OCI-LY3 (cell line): ENCODE results near the gene GAS2.

Experiments
- H2AFZ ChIP-seq: fragments of 200-600, 300-600 bp; shearing (Covaris generic); 2 replicates; pipeline ENCODE4 v1.6.0; 2014; ENCODE audit warnings: antibody characterized with exemption, low read depth, low read length
- H3K27ac ChIP-seq: fragments of 200-600, 300-600 bp; sonication (generic); 2 replicates; pipeline ENCODE4 v1.5.1; 2014; ENCODE audit warnings: mild to moderate bottlenecking, low read length, moderate library complexity, mixed read lengths
- H3K27me3 ChIP-seq: fragments of 200-600, 300-600 bp; sonication (generic); 2 replicates; pipeline ENCODE4 v1.6.1; 2014; ENCODE audit warnings: low read depth, low read length, mixed read lengths
- H3K36me3 ChIP-seq: fragments of 200-600, 300-600 bp; sonication (generic); replicated peaks from 2 replicates; pipeline ENCODE3; 2014; ENCODE audit warnings: low read depth, low read length, mixed read lengths
- H3K4me1 ChIP-seq: fragments of 300-600, 200-600 bp; sonication (generic); 2 replicates; pipeline ENCODE4 v1.6.1; 2014; ENCODE audit warnings: low read length, mixed read lengths
- H3K4me2 ChIP-seq: fragments of 200-600, 300-600 bp; sonication (generic); 2 replicates; pipeline ENCODE4 v1.6.1; 2014; ENCODE audit warnings: low read length, mixed read lengths
- H3K4me3 ChIP-seq: fragments of 300-600, 200-600 bp; sonication (generic); 2 replicates; pipeline ENCODE4 v1.5.1; 2014; ENCODE audit warnings: antibody characterized with exemption, mild to moderate bottlenecking, low read length, moderate library complexity
- H3K79me2 ChIP-seq: fragments of 300-600, 200-600 bp; shearing (Covaris generic); 2 replicates; pipeline ENCODE4 v1.6.1; 2014; ENCODE audit warnings: mild to moderate bottlenecking, low read length, mixed read lengths
- H3K9ac ChIP-seq: fragments of 300-600, 200-600 bp; shearing (Covaris generic); 2 replicates; pipeline ENCODE4 v1.6.0; 2014; ENCODE audit warnings: mild to moderate bottlenecking, low read length, moderate library complexity
- H3K9me3 ChIP-seq: fragments of 200-600, 300-600 bp; shearing (Covaris generic); 2 replicates; pipeline ENCODE4 v1.6.1; 2014; ENCODE audit warnings: low read length, mixed read lengths; ENCODE audit not compliant: insufficient read depth
- H4K20me1 ChIP-seq: fragments of 200-600, 300-600 bp; sonication (generic); 2 replicates; pipeline ENCODE4 v1.6.1; 2016; ENCODE audit warnings: low read length, mixed read lengths; ENCODE audit not compliant: insufficient read depth
- CTCF ChIP-seq: fragments of 200-600, 300-600 bp; sonication (generic); IDR thresholded peaks from 2 replicates; pipeline ENCODE4 v1.5.1; 2014; ENCODE audit warnings: antibody characterized with exemption, low read length, low read depth
- EZH2phosphoT487 ChIP-seq: fragments of 200-600 bp; shearing (Covaris generic); IDR thresholded peaks from 2 replicates; pipeline ENCODE4 v1.6.1; 2018; ENCODE audit warnings: antibody characterized with exemption, mixed run types, low read depth

The GAS2 gene

GRCh38 chr11:22797047-22797446 is 130.6 kb downstream of the GAS2 start:
- no peaks in the 10 kb centered on the region for H3K4me1 ChIP-seq
- TF ChIP-seq EZH2phosphoT487: no peak
- TF ChIP-seq CTCF: no peak
- H4K20me1 ChIP-seq: no peaks in the 10 kb centered on the region
- H3K36me3 ChIP-seq: no peaks in the 10 kb centered on the region
- no peak overlapping the region for H3K9ac ChIP-seq
- H3K4me3 ChIP-seq: no peak overlapping the region
- H3K79me2 ChIP-seq: no peaks in the 10 kb centered on the region
- no peaks in the 10 kb centered on the region for H3K9me3 ChIP-seq
- H3K27ac ChIP-seq: no peak overlapping the region
- H3K4me2 ChIP-seq: no peak overlapping the region
- no peak overlapping the region for H2AFZ ChIP-seq
- no peaks in the 10 kb centered on the region for H3K27me3 ChIP-seq

GRCh38 chr11:22798901-22799300 is 132.5 kb downstream of the GAS2 start:
- TF ChIP-seq CTCF: no peak
- TF ChIP-seq EZH2phosphoT487: no peak
- H3K9ac ChIP-seq: no peak overlapping the region
- H2AFZ ChIP-seq: no peak overlapping the region
- H3K79me2 ChIP-seq: no peaks in the 10 kb centered on the region
- H3K27me3 ChIP-seq: no peaks in the 10 kb centered on the region
- H3K36me3 ChIP-seq: no peaks in the 10 kb centered on the region
- no peaks in the 10 kb centered on the region for H3K9me3 ChIP-seq
- no peaks in the 10 kb centered on the region for H4K20me1 ChIP-seq
- H3K4me3 ChIP-seq: no peak overlapping the region
- H3K27ac ChIP-seq: no peak overlapping the region
- H3K4me1 ChIP-seq: no peaks in the 10 kb centered on the region
- no peak overlapping the region for H3K4me2 ChIP-seq

- H3K27ac ChIP-seq: no peak overlapping the region
- no peaks in the 10 kb centered on the region for H3K27me3 ChIP-seq
- H3K36me3 ChIP-seq: no peaks in the 10 kb centered on the region
- no peaks in the 10 kb centered on the region for H3K4me1 ChIP-seq
- no peak overlapping the region for H3K9ac ChIP-seq
- TF ChIP-seq EZH2phosphoT487 (no peak), CTCF (no peak)
- H3K9me3 ChIP-seq: no peaks in the 10 kb centered on the region
- no peaks in the 10 kb centered on the region for H4K20me1 ChIP-seq
- H2AFZ ChIP-seq: no peak overlapping the region
- no peak overlapping the region for H3K4me2 ChIP-seq
- H3K4me3 ChIP-seq: no peak overlapping the region
- H3K79me2 ChIP-seq: no peaks in the 10 kb centered on the region
Measured at GRCh38 chr11:22800482-22800881, 134.1 kb downstream of the GAS2 start.

GRCh38 chr11:22802861-22803260 is 136.4 kb downstream of the GAS2 start:
- Histone ChIP-seq H3K4me2 (no peak overlapping the region), H3K9ac (no peak overlapping the region), H4K20me1 (no peaks in the 10 kb centered on the region), H3K27me3 (no peaks in the 10 kb centered on the region), H3K4me1 (peaks cover 6% of the 10 kb centered on the region), H3K79me2 (no peaks in the 10 kb centered on the region), H3K27ac (no peak overlapping the region), H3K9me3 (no peaks in the 10 kb centered on the region), H3K4me3 (no peak overlapping the region), H2AFZ (no peak overlapping the region), H3K36me3 (peaks cover 5% of the 10 kb centered on the region)
- TF ChIP-seq CTCF: no peak
- no peak for TF ChIP-seq EZH2phosphoT487
